Cardiac fibroblast (primary cell): ENCODE measurements around the gene LPP.

Source experiments
- DNase-seq, 2 donors: peaks; one replicate each; pipeline versions ENCODE4 v3.0.0 to v3.0.0-alpha.2; 2010; ENCODE audit warnings: low read depth in 2 of 2
- H3K4me3 ChIP-seq, 2 donors: replicated peaks in 1 of 2; 1 replicate in 1 of 2; 2 replicates in 1 of 2; pipeline ENCODE4 v1.5.1; 2011; ENCODE audit warnings: low read depth in 2 of 2, low read length in 2 of 2, mild to moderate bottlenecking in 2 of 2, moderate library complexity in 1 of 2
- TF ChIP-seq, protein P1 (sequence below): IDR thresholded peaks from one replicate; pipeline ENCODE4 v1.5.1; 2011; ENCODE audit warnings: low read depth, mild to moderate bottlenecking, low read length, inconsistent platforms

LPP gene

DNA sequence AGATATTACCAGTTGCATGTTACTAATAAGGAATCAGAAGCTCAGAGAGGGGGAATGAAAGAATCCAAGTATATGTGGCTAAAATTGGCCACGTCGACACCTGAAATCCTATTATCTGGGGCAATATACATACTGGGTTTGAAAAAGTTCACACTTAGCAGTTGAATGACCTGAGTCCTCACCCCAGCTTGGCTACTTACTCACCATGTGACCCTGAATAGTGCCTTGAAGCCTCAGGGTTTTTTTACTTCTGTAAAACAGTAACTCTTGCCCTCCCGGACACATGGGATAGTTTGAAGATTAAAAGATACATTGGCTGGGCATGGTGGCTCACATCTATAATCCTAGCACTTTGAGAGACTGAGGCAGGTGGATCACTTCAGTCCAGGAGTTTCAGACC is 675.6 kb downstream of the LPP start:
- no peak for DNase-seq
- TF ChIP-seq, protein P1, sequence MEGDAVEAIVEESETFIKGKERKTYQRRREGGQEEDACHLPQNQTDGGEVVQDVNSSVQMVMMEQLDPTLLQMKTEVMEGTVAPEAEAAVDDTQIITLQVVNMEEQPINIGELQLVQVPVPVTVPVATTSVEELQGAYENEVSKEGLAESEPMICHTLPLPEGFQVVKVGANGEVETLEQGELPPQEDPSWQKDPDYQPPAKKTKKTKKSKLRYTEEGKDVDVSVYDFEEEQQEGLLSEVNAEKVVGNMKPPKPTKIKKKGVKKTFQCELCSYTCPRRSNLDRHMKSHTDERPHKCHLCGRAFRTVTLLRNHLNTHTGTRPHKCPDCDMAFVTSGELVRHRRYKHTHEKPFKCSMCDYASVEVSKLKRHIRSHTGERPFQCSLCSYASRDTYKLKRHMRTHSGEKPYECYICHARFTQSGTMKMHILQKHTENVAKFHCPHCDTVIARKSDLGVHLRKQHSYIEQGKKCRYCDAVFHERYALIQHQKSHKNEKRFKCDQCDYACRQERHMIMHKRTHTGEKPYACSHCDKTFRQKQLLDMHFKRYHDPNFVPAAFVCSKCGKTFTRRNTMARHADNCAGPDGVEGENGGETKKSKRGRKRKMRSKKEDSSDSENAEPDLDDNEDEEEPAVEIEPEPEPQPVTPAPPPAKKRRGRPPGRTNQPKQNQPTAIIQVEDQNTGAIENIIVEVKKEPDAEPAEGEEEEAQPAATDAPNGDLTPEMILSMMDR: no peak
- H3K4me3 ChIP-seq: no peak overlapping the region

DNA sequence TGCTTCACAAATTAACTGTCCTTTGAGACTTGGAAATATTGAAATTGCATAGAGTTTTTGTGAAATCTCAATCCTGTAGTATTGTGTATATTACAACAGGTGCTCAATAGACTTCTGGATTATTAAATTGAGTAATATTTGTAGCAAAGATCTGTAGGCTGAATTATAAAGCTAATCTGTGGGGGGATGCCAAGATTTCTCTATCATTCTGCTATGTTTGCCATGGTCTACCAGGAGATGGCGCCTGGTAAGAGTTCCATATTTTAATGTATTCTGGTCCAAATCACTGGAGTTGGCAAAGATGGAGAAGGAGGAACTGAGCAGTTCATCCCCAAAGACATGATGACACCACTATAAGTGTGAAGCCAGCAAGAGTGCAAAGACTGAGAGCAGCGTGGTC is 676.9 kb downstream of the LPP start:
- DNase-seq: peak; percentile 20 to 43
- H3K4me3 ChIP-seq: no peak overlapping the region
- TF ChIP-seq, protein P1: peak; percentile 40

- TF ChIP-seq, protein P1: no peak
- no peak overlapping the region for H3K4me3 ChIP-seq
- peak in 1 of 2 donors; percentile 31 for DNase-seq
Observed at GRCh38 chr3:188832146-188832545, 678.2 kb downstream of the LPP start.

GRCh38 chr3:188832961-188833721 is 679.2 kb downstream of the LPP start:
- TF ChIP-seq, protein P1: no peak
- no peak overlapping the region for H3K4me3 ChIP-seq
- peak; percentile 46 to 59 for DNase-seq

DNA sequence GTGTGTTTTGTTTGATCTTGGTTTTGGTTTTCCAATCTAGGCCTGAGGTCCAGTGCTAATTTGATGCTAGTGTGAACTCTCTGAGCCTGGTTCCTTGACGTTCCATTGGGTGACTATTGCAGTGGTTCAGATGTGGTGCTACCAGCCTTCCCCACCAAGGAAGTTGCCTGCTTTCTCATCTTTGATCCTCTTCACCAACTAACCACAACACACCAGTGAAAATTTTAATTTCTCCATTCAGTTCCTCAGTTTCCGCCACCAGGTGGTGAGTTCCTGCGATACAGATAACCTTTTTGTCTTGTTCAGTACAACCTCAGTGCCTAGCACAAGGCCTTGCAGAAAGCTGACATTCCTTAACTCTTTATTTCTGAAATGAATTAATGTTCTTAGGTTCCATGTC is 680.4 kb downstream of the LPP start:
- H3K4me3 ChIP-seq: no peak overlapping the region
- TF ChIP-seq, protein P1: no peak
- DNase-seq: no peak

- no peak overlapping the region for H3K4me3 ChIP-seq
- no peak for DNase-seq
- TF ChIP-seq, protein P1: no peak
Observed at GRCh38 chr3:188839187-188839695, 685.3 kb downstream of the LPP start.
